NCI-H510A (cell line): ENCODE measurements around the gene PAMR1.
"Not testable (repeated sequence)": the region's sequence is repeated elsewhere in the genome, so short reads cannot be mapped to it uniquely, and the experiment has no call there.

Experiments
- DNase-seq: peaks from one replicate; lab custom pipeline; 2025; lab: John Stamatoyannopoulos, UW

Gene PAMR1

GRCh38 chr11:35525501-35526175 lies at the start of gene PAMR1:
PAMR1 (minus strand) TSS chr11:35525616; CDS start chr11:35525585, 31 bp downstream.
- DNase-seq, result no peak

- no peak for DNase-seq
Measured at GRCh38 chr11:35571696-35572095, 46.3 kb upstream of the PAMR1 start.

- DNase-seq, result peak; percentile 50
Measured at GRCh38 chr11:35567737-35568465, 42.5 kb upstream of the PAMR1 start.

GRCh38 chr11:35566885-35567284 lies 41.5 kb upstream of the PAMR1 start:
- DNase-seq, result no peak

- no peak for DNase-seq
Measured at GRCh38 chr11:35566181-35566580, 40.8 kb upstream of the PAMR1 start.

GRCh38 chr11:35564245-35564595 lies 38.8 kb upstream of the PAMR1 start:
- no peak for DNase-seq

GRCh38 chr11:35563484-35564244 lies 38.2 kb upstream of the PAMR1 start:
- no peak for DNase-seq

- no peak for DNase-seq
Measured at GRCh38 chr11:35559949-35560348, 34.5 kb upstream of the PAMR1 start.

- no peak for DNase-seq
Measured at GRCh38 chr11:35558513-35558912, 33.1 kb upstream of the PAMR1 start.

GRCh38 chr11:35555488-35555887 lies 30.1 kb upstream of the PAMR1 start:
- no peak for DNase-seq

GRCh38 chr11:35554491-35555437 lies 29.3 kb upstream of the PAMR1 start:
- DNase-seq, result no peak

- no peak for DNase-seq
Measured at GRCh38 chr11:35553831-35554230, 28.4 kb upstream of the PAMR1 start.

GRCh38 chr11:35553021-35553420 lies 27.6 kb upstream of the PAMR1 start:
- DNase-seq, result no peak

- DNase-seq, result no peak
Measured at GRCh38 chr11:35552616-35553015, 27.2 kb upstream of the PAMR1 start.

GRCh38 chr11:35550374-35551036 lies 25.1 kb upstream of the PAMR1 start:
- DNase-seq, result no peak

- no peak for DNase-seq
Measured at GRCh38 chr11:35549787-35550186, 24.4 kb upstream of the PAMR1 start.

- no peak for DNase-seq
Measured at GRCh38 chr11:35548925-35549561, 23.6 kb upstream of the PAMR1 start.

GRCh38 chr11:35547995-35548394 lies 22.6 kb upstream of the PAMR1 start:
- not testable (repeated sequence) for DNase-seq

GRCh38 chr11:35546317-35546716 lies 20.9 kb upstream of the PAMR1 start:
- no peak for DNase-seq

GRCh38 chr11:35545391-35546003 lies 20.1 kb upstream of the PAMR1 start:
- no peak for DNase-seq
